Measurements from ENCODE around the gene CNIH1.

GRCh38 chr14:54486685-54487084 is 45.5 kb upstream of the CNIH1 start:
- TF ChIP-seq POLR2A (IDR thresholded peaks at IDR 0.05): no peak
- TF ChIP-seq, protein P1, sequence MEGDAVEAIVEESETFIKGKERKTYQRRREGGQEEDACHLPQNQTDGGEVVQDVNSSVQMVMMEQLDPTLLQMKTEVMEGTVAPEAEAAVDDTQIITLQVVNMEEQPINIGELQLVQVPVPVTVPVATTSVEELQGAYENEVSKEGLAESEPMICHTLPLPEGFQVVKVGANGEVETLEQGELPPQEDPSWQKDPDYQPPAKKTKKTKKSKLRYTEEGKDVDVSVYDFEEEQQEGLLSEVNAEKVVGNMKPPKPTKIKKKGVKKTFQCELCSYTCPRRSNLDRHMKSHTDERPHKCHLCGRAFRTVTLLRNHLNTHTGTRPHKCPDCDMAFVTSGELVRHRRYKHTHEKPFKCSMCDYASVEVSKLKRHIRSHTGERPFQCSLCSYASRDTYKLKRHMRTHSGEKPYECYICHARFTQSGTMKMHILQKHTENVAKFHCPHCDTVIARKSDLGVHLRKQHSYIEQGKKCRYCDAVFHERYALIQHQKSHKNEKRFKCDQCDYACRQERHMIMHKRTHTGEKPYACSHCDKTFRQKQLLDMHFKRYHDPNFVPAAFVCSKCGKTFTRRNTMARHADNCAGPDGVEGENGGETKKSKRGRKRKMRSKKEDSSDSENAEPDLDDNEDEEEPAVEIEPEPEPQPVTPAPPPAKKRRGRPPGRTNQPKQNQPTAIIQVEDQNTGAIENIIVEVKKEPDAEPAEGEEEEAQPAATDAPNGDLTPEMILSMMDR (IDR thresholded peaks at IDR 0.05): no peak

Measured in ovary (tissue), 3 donors.